ENCODE measurements around the gene SLC10A3.
"Not testable (repeated sequence)": the region's sequence is repeated elsewhere in the genome, so short reads cannot be mapped to it uniquely, and the experiment has no call there.

The SLC10A3 gene

DNA sequence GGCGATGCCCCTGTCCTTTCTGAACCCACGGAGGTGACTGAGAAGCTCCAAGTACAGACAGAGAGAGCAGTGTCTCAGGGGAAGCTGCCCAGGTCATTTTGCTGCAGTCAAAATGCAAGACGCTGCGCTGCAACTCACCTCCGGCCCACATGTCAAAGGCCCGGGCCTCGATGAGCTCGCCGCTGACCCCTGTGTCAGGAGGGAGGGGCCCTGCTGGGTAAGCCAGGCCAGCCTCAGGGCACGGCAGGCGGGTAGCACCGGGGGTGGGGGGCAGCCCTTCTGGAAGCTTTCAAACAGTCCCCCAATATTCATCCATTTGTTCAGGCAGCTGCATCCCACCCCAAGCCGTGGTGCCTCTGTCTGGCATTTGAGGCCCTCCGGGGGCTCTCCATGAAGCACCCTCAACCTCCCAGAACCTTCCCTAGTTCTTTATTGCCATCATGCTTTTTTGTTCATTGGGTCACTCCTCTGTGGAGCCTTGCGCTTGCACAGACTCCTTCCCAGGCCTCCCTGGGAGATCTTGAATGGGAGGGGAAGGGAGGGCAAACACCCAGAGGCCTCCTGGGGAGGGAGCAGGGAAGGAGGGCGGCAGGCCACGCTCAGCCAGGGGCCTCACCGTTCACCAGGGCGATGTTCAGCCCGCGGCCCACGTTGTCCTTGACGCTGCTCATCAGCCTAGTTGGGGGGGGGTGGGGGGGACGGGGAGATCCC is 17.4 kb upstream of the SLC10A3 start:
- TF ChIP-seq CTCF (IDR thresholded peaks at IDR 0.05), result no peak
- Mint-ChIP-seq H3K36me3 (ENCODE audit: low read depth) (peaks cover 28% of the 10 kb centered on the region), H3K4me1 (peaks cover 32% of the 10 kb centered on the region), H3K9me3 (peaks cover 58% of the 10 kb centered on the region), H3K27me3 (ENCODE audit: low read depth, poor library complexity) (peaks cover 2% of the 10 kb centered on the region), H3K4me3 (no peak overlapping the region), H3K27ac (no peak overlapping the region)
- DNase-seq, result no peak

DNA sequence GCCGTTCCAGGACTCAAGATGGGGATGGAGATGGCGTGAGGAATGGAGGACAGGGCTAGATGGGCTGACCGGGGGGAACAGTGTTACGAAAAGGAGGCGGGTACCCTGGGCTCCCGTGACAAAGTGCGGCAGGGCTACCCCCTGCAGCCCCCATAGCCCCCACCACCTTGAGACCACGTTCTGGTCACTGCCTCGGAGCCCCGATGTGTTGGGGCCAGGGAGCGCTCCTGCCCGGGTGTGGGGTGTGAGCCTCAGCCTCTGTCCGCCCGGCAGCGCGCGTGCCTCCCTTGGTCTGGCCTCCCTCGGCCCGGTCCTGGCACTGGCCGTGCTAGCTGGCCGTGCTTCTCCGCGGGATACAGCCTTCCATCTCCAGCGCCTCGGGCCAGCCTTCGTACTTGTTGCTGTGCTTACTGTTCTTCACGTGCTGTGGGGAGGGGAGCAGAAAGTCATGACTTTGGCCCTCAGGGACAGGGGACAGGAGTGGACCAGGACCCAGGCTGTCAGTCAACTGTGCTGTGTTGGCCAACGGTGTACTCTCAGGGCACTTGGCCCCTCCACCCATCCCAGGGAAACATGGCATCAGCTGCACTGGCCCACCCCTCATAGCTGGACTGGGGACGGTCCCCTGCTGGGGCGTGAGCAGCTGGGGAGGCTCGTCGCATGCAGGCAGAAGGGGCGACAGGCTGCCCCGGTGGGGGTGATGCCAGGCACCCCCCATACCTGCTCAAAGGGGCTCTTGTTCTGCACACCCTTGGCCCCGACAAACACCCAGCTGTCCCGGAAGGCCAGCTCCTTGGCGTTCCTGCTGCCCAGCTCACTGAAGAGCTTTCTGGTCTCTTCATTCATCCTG is 16.3 kb upstream of the SLC10A3 start:
- no peaks in the 10 kb centered on the region for H3K27me3 Mint-ChIP-seq (ENCODE audit: low read depth, poor library complexity)
- peaks cover 30% of the 10 kb centered on the region for H3K4me1 Mint-ChIP-seq
- no peak for TF ChIP-seq CTCF (IDR thresholded peaks at IDR 0.05)
- no peak for DNase-seq
- H3K9me3 Mint-ChIP-seq, result peaks cover 58% of the 10 kb centered on the region
- H3K36me3 Mint-ChIP-seq (ENCODE audit: low read depth), result peaks cover 28% of the 10 kb centered on the region
- H3K4me3 Mint-ChIP-seq, result no peak overlapping the region
- peak overlapping the region; percentile 25 for H3K27ac Mint-ChIP-seq

GRCh38 chrX:154505734-154506133 is 15.3 kb upstream of the SLC10A3 start:
- H3K36me3 Mint-ChIP-seq (ENCODE audit: low read depth), result peaks cover 23% of the 10 kb centered on the region
- H3K27ac Mint-ChIP-seq, result no peak overlapping the region
- H3K4me3 Mint-ChIP-seq, result no peak overlapping the region
- H3K4me1 Mint-ChIP-seq, result peaks cover 20% of the 10 kb centered on the region
- no peaks in the 10 kb centered on the region for H3K27me3 Mint-ChIP-seq (ENCODE audit: low read depth, poor library complexity)
- peaks cover 57% of the 10 kb centered on the region for H3K9me3 Mint-ChIP-seq
- DNase-seq, result no peak
- TF ChIP-seq CTCF (IDR thresholded peaks at IDR 0.05), result no peak

DNA sequence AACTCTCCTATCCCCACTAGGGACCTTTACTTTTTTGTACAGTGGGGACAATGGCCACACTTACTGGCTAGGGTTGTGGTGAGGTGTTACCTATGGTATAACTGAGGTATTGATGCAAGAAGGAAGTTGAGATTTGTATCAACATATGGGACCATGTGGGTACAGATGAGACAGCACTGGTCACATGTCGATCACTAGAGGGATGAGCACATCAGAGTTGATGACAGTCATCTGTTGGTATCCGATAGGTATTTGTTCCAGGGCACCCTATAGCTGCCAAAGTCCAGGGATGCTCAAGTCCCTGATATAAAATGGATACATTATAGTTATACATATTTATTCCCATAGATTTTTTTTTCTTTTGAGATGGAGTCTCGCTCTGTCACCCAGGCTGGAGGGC is 12.6 kb upstream of the SLC10A3 start:
- DNase-seq, result no peak
- Mint-ChIP-seq H3K36me3 (ENCODE audit: low read depth) (peaks cover 5% of the 10 kb centered on the region), H3K27me3 (ENCODE audit: low read depth, poor library complexity) (no peaks in the 10 kb centered on the region), H3K4me3 (no peak overlapping the region), H3K9me3 (peaks cover 47% of the 10 kb centered on the region), H3K27ac (no peak overlapping the region), H3K4me1 (peaks cover 10% of the 10 kb centered on the region)
- no peak for TF ChIP-seq CTCF (IDR thresholded peaks at IDR 0.05)

GRCh38 chrX:154502098-154502497 is 11.7 kb upstream of the SLC10A3 start:
- TF ChIP-seq CTCF (IDR thresholded peaks at IDR 0.05), result no peak
- no peaks in the 10 kb centered on the region for H3K27me3 Mint-ChIP-seq (ENCODE audit: low read depth, poor library complexity)
- H3K36me3 Mint-ChIP-seq (ENCODE audit: low read depth), result peaks cover 5% of the 10 kb centered on the region
- H3K4me1 Mint-ChIP-seq, result peaks cover 10% of the 10 kb centered on the region
- DNase-seq, result no peak
- H3K4me3 Mint-ChIP-seq, result no peak overlapping the region
- no peak overlapping the region for H3K27ac Mint-ChIP-seq
- peaks cover 44% of the 10 kb centered on the region for H3K9me3 Mint-ChIP-seq

GRCh38 chrX:154501423-154501822 is 11.0 kb upstream of the SLC10A3 start:
- not testable (repeated sequence) for H3K36me3 Mint-ChIP-seq (ENCODE audit: low read depth); H3K27me3 Mint-ChIP-seq (ENCODE audit: low read depth, poor library complexity); H3K27ac Mint-ChIP-seq; H3K4me1 Mint-ChIP-seq; DNase-seq; H3K4me3 Mint-ChIP-seq
- peaks cover 49% of the 10 kb centered on the region for H3K9me3 Mint-ChIP-seq

GRCh38 chrX:154496591-154497137 is 6.2 kb upstream of the SLC10A3 start:
- not testable (repeated sequence) for H3K36me3 Mint-ChIP-seq (ENCODE audit: low read depth); H3K4me1 Mint-ChIP-seq; DNase-seq; H3K4me3 Mint-ChIP-seq; H3K27me3 Mint-ChIP-seq (ENCODE audit: low read depth, poor library complexity); H3K27ac Mint-ChIP-seq
- peaks cover 47% of the 10 kb centered on the region for H3K9me3 Mint-ChIP-seq

All from nephron progenitor cell (in vitro differentiated cells).